ENCODE measurements around the gene BDH2. TPM values are rescaled to one million over a fixed set of nuclear protein-coding genes. Genes with fewer than 3 reads are reported as not detected.

BDH2 gene
- total and polyA plus RNA-seq, 2 experiments from 2014 or later, result 86.4 to 137 TPM

DNA sequence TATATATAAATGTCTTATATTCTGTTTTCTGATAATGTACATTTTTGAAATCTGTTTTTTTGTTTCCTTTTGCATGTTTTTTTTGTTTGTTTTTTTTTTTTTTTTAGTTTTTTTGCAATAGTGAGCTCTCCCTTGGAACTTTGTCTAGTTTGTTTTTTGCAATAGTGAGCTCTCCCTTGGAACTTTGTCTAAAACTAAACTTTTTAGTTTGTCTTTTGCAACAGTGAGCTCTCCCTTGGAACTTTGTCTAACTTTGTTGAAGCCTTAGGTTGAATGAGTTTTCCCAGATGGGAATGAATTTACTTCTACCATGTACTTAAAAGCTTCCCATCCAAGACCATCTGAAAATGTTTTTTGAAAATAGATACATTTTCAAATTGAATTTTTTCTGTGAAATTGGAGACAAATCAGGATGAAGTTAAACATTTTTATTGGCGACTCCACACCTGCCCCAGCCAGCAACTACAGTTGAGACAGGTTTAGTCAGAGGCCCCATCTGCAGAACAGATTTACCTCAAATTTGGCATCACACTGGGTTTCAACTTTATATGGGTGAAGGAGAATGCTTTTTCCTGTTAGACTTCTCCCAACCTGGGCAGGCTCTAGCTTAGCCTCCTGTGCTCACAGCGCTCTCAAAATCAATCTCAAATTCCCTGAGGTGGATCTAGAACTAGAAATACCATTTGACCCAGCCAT is 39.0 kb downstream of the BDH2 start:
- no peak for DNase-seq (ENCODE audit: low spot score)
- Histone ChIP-seq H3K4me1 (ENCODE audit: insufficient read depth) (no peaks in the 10 kb centered on the region), H4K20me1 (ENCODE audit: insufficient read depth, poor library complexity, severe bottlenecking) (no peaks in the 10 kb centered on the region), H3K9me2 (replicated peaks; ENCODE audit: insufficient read depth) (no peaks in the 10 kb centered on the region), H3K27ac (no peak overlapping the region), H3K27me3 (no peaks in the 10 kb centered on the region), H3K36me3 (replicated peaks; ENCODE audit: insufficient read depth, low read depth) (no peaks in the 10 kb centered on the region), H2AFZ (no peak overlapping the region), H3K79me2 (no peaks in the 10 kb centered on the region), H3K4me3 (no peak overlapping the region), H3K4me2 (no peak overlapping the region), H3K9me3 (ENCODE audit: low read depth) (no peaks in the 10 kb centered on the region)
- 96% methylated on average over 2 of the region's 2 CpGs for WGBS (ENCODE audit: low lambda C conversion rate, missing lambda C conversion rate)
- TF ChIP-seq EZH2 (IDR thresholded peaks at IDR 0.05; ENCODE audit: borderline replicate concordance), result no peak
- TF ChIP-seq, protein P1, sequence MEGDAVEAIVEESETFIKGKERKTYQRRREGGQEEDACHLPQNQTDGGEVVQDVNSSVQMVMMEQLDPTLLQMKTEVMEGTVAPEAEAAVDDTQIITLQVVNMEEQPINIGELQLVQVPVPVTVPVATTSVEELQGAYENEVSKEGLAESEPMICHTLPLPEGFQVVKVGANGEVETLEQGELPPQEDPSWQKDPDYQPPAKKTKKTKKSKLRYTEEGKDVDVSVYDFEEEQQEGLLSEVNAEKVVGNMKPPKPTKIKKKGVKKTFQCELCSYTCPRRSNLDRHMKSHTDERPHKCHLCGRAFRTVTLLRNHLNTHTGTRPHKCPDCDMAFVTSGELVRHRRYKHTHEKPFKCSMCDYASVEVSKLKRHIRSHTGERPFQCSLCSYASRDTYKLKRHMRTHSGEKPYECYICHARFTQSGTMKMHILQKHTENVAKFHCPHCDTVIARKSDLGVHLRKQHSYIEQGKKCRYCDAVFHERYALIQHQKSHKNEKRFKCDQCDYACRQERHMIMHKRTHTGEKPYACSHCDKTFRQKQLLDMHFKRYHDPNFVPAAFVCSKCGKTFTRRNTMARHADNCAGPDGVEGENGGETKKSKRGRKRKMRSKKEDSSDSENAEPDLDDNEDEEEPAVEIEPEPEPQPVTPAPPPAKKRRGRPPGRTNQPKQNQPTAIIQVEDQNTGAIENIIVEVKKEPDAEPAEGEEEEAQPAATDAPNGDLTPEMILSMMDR (IDR thresholded peaks at IDR 0.05; ENCODE audit: poor library complexity), result no peak
- TF ChIP-seq EZH2phosphoT487 (IDR thresholded peaks at IDR 0.05; ENCODE audit: low read depth, severe bottlenecking, unreplicated experiment), result no peak

DNA sequence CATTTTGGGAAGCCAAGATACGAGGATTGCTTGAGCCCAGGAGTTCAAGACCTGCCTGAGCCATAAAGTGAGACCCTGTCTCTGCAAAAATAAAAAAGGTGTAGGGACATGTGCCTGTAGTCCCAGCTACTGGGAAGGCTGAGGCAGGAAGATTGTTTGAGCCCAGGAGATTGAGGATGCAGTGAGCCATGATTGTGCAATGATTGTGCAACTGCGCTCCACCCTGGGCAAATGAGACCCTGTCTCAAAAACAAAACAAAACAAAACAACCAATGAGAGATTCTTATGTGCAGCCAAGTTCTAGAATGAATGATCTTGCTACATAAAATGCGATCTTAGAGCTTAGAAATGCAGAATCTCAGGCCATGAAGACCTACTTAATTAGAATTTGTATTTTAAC is 45.6 kb downstream of the BDH2 start:
- Histone ChIP-seq H3K4me3 (no peak overlapping the region), H3K36me3 (replicated peaks; ENCODE audit: insufficient read depth, low read depth) (no peaks in the 10 kb centered on the region), H3K27ac (no peak overlapping the region), H3K4me2 (no peak overlapping the region), H3K9me2 (replicated peaks; ENCODE audit: insufficient read depth) (no peaks in the 10 kb centered on the region), H3K79me2 (no peaks in the 10 kb centered on the region), H3K27me3 (no peaks in the 10 kb centered on the region), H4K20me1 (ENCODE audit: insufficient read depth, poor library complexity, severe bottlenecking) (no peaks in the 10 kb centered on the region), H3K9me3 (ENCODE audit: low read depth) (no peaks in the 10 kb centered on the region), H3K4me1 (ENCODE audit: insufficient read depth) (no peaks in the 10 kb centered on the region), H2AFZ (no peak overlapping the region)
- TF ChIP-seq, protein P1 (IDR thresholded peaks at IDR 0.05; ENCODE audit: poor library complexity), result no peak
- TF ChIP-seq EZH2 (IDR thresholded peaks at IDR 0.05; ENCODE audit: borderline replicate concordance) (no peak), EZH2phosphoT487 (IDR thresholded peaks at IDR 0.05; ENCODE audit: low read depth, severe bottlenecking, unreplicated experiment) (no peak)
- WGBS (ENCODE audit: low lambda C conversion rate, missing lambda C conversion rate), result 95% methylated on average over 3 of the region's 3 CpGs
- no peak for DNase-seq (ENCODE audit: low spot score)

DNA sequence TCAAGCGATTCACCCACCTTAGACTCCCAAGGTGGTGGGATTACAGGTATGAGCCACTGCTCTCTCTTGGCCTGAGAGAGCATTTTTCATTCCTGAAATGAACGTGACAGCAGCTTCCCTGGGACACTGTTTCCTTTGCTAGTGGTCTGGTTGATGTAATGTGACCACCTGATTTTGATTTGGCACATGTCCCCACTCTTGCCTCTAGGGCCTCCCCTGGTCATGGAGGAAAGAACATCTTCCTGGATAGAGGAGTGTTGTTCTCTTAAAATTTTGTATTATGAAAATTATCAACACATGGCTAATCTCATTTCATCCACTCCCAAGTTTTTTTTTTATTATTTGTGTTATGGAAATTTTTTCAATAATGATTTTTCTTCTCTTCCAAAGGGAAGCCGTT is 46.9 kb downstream of the BDH2 start:
- no peaks in the 10 kb centered on the region for H3K9me3 ChIP-seq (ENCODE audit: low read depth)
- H2AFZ ChIP-seq, result no peak overlapping the region
- no peak overlapping the region for H3K4me3 ChIP-seq
- no peaks in the 10 kb centered on the region for H3K27me3 ChIP-seq
- H3K4me2 ChIP-seq, result no peak overlapping the region
- H4K20me1 ChIP-seq (ENCODE audit: insufficient read depth, poor library complexity, severe bottlenecking), result no peaks in the 10 kb centered on the region
- H3K4me1 ChIP-seq (ENCODE audit: insufficient read depth), result no peaks in the 10 kb centered on the region
- H3K9me2 ChIP-seq (replicated peaks; ENCODE audit: insufficient read depth), result no peaks in the 10 kb centered on the region
- no peaks in the 10 kb centered on the region for H3K79me2 ChIP-seq
- no peak for TF ChIP-seq EZH2 (IDR thresholded peaks at IDR 0.05; ENCODE audit: borderline replicate concordance)
- TF ChIP-seq, protein P1 (IDR thresholded peaks at IDR 0.05; ENCODE audit: poor library complexity), result no peak
- TF ChIP-seq EZH2phosphoT487 (IDR thresholded peaks at IDR 0.05; ENCODE audit: low read depth, severe bottlenecking, unreplicated experiment), result no peak
- no peaks in the 10 kb centered on the region for H3K36me3 ChIP-seq (replicated peaks; ENCODE audit: insufficient read depth, low read depth)
- DNase-seq (ENCODE audit: low spot score), result no peak
- WGBS (ENCODE audit: low lambda C conversion rate, missing lambda C conversion rate), result 92% methylated on average over 3 of the region's 3 CpGs
- H3K27ac ChIP-seq, result no peak overlapping the region
